ENCODE measurements around the gene OXT. TPM values are rescaled to one million over a fixed set of nuclear protein-coding genes. Genes with fewer than 3 reads are reported as not detected.
"Not testable (repeated sequence)": the region's sequence is repeated elsewhere in the genome, so short reads cannot be mapped to it uniquely, and the experiment has no call there.

Gene OXT
- total RNA-seq, 1 donor from 2014 or later = not detected

DNA sequence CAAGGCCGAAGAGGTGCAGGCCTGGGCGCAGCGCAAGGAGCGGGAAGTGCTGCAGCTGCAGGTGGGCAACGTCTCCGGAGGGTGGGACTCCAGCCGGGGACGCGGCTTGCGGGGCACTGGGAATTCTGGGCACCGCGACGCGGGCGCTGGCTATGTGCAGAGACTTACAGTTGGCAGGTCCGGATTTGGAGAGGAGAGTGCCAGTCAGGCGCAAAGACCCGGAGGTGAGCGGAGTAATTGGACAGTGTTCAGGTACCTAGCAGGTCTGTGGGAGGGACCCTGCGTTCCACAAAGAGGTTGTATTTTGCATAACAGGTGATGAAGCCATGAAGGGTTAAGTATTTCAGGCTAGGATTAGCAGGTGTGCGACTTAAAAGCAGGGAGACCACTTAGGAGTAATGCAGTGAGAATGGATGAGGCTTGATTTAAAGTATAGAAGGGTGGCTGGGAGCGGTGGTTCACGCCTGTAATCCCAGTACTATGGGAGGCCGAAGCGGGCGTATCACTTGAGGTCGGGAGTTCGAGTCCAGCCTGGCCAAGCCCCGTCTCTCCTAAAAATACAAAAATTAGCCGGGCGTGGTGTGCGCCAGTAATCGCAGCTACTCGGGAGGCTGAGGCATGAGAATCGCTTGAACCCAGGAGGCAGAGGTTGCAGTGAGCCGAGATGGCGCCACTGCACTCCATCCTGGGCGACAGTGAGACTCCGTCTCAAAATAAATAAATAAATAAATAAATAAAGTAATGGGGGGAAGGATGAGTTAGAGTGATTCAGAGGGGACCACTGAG, 24.6 kb upstream of the OXT start:
- H3K36me3 ChIP-seq = peaks cover 30% of the 10 kb centered on the region
- peak overlapping the region; percentile 90 for H3K4me3 ChIP-seq
- H3K4me1 ChIP-seq = peaks cover 12% of the 10 kb centered on the region
- peak overlapping the region; percentile 90 for H3K27ac ChIP-seq
- intact Hi-C loops (cut with DNase I) = no loop called here
- ATAC-seq (peak; percentile 1), DNase-seq (no peak)
- no peaks in the 10 kb centered on the region for H3K9me3 ChIP-seq
- H3K27me3 ChIP-seq = no peaks in the 10 kb centered on the region
- TF ChIP-seq, protein P1, sequence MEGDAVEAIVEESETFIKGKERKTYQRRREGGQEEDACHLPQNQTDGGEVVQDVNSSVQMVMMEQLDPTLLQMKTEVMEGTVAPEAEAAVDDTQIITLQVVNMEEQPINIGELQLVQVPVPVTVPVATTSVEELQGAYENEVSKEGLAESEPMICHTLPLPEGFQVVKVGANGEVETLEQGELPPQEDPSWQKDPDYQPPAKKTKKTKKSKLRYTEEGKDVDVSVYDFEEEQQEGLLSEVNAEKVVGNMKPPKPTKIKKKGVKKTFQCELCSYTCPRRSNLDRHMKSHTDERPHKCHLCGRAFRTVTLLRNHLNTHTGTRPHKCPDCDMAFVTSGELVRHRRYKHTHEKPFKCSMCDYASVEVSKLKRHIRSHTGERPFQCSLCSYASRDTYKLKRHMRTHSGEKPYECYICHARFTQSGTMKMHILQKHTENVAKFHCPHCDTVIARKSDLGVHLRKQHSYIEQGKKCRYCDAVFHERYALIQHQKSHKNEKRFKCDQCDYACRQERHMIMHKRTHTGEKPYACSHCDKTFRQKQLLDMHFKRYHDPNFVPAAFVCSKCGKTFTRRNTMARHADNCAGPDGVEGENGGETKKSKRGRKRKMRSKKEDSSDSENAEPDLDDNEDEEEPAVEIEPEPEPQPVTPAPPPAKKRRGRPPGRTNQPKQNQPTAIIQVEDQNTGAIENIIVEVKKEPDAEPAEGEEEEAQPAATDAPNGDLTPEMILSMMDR (IDR thresholded peaks at IDR 0.05) = no peak

DNA sequence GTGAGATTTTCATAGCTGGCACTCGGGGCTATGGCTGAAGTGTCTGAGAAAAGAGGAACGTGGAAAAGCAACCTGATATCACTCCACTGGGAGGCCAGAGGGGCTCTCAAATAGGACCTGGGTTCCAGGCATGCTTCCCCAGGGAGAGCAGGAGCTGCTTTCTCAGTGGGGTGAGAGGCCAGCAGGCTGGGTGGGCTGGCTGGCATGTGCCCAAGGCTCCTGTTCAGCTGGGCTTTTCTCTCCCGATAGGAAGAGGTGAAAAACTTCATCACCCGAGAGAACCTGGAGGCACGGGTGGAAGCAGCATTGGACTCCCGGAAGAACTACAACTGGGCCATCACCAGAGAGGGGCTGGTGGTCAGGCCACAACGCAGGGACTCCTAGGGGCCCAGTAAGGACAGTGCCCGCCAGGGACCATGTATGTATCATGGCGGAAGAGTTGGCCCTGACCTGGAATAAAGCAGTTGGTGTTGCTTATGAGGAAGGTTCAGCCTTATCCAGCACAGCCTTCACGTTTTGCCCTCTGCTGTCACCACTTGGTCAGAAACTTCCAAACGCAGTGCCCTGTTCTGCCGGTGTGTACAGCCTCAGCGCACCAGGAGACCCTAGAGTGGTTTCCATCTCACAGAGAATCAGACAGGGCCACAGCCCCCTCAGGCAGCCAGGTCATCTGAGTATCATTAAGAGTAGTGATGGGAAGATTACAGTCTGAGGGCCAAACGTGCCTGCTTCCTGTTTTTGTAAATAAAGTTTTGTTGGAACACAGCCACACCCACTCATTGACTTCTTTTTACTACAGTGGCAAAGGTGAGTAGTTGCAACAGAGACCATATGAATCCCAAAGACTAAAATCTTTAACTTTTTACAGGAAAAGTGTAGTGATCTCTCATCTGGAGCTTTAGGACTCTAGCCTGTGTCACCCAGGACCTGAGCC, 23.7 kb upstream of the OXT start:
- DNase-seq (no peak), ATAC-seq (no peak)
- Histone ChIP-seq H3K4me1 (peaks cover 10% of the 10 kb centered on the region), H3K4me3 (peak overlapping the region; percentile 90), H3K27me3 (no peaks in the 10 kb centered on the region), H3K9me3 (no peaks in the 10 kb centered on the region), H3K27ac (no peak overlapping the region), H3K36me3 (peaks cover 30% of the 10 kb centered on the region)
- TF ChIP-seq, protein P1 (IDR thresholded peaks at IDR 0.05) = no peak
- intact Hi-C loops (cut with DNase I) = no loop called here

DNA sequence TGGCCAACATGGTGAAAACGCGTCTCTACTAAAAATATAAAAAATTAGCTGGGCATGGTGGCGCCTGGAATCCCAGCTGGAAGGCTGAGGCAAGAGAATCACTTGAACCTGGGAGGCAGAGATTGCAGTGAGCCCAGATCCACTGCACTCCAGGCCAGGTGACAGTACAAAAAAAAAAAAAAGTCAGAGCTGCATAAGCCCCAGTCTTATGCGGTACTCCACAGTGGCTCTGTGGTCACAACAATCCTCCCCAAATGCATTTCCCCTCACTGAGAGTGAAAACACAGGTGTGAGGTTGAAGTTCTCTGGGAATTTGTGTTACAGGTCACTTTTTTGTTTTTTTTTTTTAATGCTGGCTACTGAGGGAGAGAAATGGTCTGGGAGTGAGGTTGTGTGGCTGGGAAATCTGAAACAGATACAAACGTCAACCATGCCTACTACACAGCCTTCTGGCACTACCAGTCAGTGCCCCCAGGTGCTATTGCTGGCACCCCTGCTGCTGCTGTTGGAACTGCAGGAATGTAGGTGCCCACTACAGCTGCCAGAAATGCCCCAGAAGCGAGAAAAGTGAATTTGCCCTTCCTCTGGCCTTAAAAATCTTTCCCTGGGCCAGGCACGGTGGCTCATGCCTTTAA, 19.9 kb upstream of the OXT start:
- ATAC-seq = no peak
- peaks cover 30% of the 10 kb centered on the region for H3K36me3 ChIP-seq
- H3K27me3 ChIP-seq = no peaks in the 10 kb centered on the region
- no peaks in the 10 kb centered on the region for H3K9me3 ChIP-seq
- H3K4me3 ChIP-seq = no peak overlapping the region
- no peak for DNase-seq
- no peak overlapping the region for H3K27ac ChIP-seq
- intact Hi-C loops (cut with DNase I) = no loop called here
- TF ChIP-seq, protein P1 (IDR thresholded peaks at IDR 0.05) = no peak
- H3K4me1 ChIP-seq = peaks cover 10% of the 10 kb centered on the region

DNA sequence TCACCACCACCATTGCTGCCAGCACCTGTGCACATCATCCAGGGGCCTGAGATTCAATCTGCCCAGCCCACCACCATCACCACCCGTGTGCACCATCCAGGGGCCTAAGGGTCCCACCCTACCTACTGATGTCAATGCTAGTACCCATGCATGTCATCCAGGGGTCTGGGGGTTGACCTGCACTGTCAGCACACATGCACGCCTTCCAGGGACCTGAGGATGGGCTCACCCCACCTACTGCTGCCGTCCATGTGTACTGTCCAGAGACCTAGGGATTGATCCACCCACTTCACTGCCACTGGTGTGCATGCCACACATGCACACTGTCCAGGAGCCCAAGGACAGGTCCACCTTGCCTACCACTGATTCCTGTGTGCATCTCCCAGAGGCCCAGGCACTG, 11.9 kb upstream of the OXT start:
- peak; percentile 26 for ATAC-seq

DNA sequence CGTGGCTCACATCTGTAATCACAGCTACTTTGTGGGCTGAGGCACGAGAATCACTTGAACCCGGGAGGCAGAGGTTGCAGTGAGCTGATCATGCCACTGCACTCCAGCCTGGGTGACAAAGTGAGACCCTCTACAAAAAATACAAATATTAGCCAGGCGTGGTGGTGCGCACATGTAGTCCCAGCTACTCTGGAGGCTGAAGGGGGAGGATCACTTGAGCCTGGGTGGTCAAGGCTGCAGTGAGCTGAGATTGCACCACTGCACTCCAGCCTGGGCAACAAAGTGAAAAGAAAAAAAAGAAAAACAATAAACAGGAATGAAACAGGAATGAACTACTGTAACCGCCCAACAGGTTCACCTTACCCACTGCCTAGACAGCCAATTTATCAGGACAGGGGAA, 7.3 kb upstream of the OXT start:
- H3K4me1 ChIP-seq; H3K36me3 ChIP-seq; ATAC-seq; intact Hi-C loops (cut with DNase I); H3K27ac ChIP-seq; H3K4me3 ChIP-seq; H3K9me3 ChIP-seq; H3K27me3 ChIP-seq; DNase-seq: not testable (repeated sequence)

More for the DNA sequence above, 11.9 kb upstream of the OXT start:
- Histone ChIP-seq H3K36me3 (no peaks in the 10 kb centered on the region), H3K9me3 (no peaks in the 10 kb centered on the region), H3K4me1 (no peaks in the 10 kb centered on the region), H3K27me3 (no peaks in the 10 kb centered on the region), H3K4me3 (no peak overlapping the region), H3K27ac (no peak overlapping the region)
- TF ChIP-seq, protein P1 (IDR thresholded peaks at IDR 0.05) = no peak
- intact Hi-C loops (cut with DNase I) = no loop called here
- peak; percentile 32 for DNase-seq
